Gastroesophageal sphincter (tissue), 3 donors: ENCODE measurements around the gene CXorf65.
A peak's percentile ranks its signal among the peaks of the same experiment; 100 is the strongest.

ENCODE experiments used
- EP300 ChIP-seq: sonication (generic); formaldehyde crosslinking; IDR thresholded peaks from one replicate; pipeline ENCODE4 v1.6.1; 2017; ENCODE audit warnings: antibody characterized with exemption, mild to moderate bottlenecking
- POLR2A ChIP-seq, 2 donors: fragments of 450-650 bp; IDR thresholded peaks; one replicate each; pipeline ENCODE4 v1.6.1; 2017; ENCODE audit warnings: antibody characterized with exemption in 2 of 2, mild to moderate bottlenecking in 2 of 2, moderate library complexity in 1 of 2
- TF ChIP-seq, protein P1 (sequence below), 4 experiments: fragments of 200-600 bp in 2 of 4; fragments of 450-650 bp in 2 of 4; sonication (generic) in 1 of 4; IDR thresholded peaks; one replicate each; pipeline ENCODE4 v1.5.1; 2017 to 2019; ENCODE audit warnings: antibody characterized with exemption in 4 of 4, mild to moderate bottlenecking in 2 of 4, moderate library complexity in 2 of 4

DNA sequence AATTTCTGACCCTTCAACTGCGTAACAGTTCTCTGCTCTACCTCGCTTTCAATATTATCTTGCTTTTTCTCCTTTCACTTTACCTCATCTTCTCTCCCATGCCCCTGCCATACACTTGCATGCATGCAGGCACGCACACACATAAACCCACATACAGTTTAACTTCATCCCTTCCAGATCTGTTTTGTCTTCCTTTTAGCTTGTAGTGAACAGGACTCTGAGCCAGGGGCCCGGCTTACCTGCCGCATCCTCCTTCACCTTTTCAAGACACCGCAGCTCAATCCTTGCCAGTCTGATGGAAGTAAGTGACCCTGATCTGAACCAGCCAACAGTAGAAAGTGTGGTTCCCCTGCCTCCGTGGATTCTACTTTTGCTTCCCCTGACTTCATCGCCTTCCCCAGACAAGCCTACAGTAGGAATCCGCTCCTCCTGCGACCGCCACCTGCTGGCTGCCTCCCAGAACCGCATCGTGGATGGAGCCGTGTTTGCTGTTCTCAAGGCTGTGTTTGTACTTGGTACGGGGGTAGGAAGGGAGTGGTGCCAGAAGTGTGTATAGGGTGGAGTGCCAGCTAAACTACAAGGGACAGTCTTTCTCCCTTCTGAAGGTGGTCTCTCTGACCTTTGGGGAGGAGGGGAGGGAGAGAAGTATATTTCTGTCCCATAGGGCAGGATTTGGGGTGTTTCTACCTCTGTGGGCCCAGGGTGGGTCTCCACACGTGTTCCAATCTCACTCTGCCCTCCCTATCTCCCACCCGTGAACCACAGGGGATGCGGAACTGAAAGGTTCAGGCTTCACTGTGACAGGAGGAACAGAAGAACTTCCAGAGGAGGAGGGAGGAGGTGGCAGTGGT lies 22.6 kb upstream of the CXorf65 start:
- TF ChIP-seq, protein P1, sequence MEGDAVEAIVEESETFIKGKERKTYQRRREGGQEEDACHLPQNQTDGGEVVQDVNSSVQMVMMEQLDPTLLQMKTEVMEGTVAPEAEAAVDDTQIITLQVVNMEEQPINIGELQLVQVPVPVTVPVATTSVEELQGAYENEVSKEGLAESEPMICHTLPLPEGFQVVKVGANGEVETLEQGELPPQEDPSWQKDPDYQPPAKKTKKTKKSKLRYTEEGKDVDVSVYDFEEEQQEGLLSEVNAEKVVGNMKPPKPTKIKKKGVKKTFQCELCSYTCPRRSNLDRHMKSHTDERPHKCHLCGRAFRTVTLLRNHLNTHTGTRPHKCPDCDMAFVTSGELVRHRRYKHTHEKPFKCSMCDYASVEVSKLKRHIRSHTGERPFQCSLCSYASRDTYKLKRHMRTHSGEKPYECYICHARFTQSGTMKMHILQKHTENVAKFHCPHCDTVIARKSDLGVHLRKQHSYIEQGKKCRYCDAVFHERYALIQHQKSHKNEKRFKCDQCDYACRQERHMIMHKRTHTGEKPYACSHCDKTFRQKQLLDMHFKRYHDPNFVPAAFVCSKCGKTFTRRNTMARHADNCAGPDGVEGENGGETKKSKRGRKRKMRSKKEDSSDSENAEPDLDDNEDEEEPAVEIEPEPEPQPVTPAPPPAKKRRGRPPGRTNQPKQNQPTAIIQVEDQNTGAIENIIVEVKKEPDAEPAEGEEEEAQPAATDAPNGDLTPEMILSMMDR (IDR thresholded peaks at IDR 0.05): peak in 3 of 4 experiments; percentile 49 to 76 (median 59)
- TF ChIP-seq POLR2A (IDR thresholded peaks at IDR 0.05) (no peak), EP300 (no peak)
